Measurements from ENCODE around the gene LRPAP1. TPM values are rescaled to one million over a fixed set of nuclear protein-coding genes. Genes with fewer than 3 reads are reported as not detected.
A peak's percentile ranks its signal among the peaks of the same experiment; 100 is the strongest.

The LRPAP1 gene
- total RNA-seq, 6 experiments from 2014 or later, result 130 to 175 (median 161) TPM

- no peak overlapping the region for H3K4me3 Mint-ChIP-seq
Observed at GRCh38 chr4:3485011-3485791, 47.0 kb downstream of the LRPAP1 start.

DNA sequence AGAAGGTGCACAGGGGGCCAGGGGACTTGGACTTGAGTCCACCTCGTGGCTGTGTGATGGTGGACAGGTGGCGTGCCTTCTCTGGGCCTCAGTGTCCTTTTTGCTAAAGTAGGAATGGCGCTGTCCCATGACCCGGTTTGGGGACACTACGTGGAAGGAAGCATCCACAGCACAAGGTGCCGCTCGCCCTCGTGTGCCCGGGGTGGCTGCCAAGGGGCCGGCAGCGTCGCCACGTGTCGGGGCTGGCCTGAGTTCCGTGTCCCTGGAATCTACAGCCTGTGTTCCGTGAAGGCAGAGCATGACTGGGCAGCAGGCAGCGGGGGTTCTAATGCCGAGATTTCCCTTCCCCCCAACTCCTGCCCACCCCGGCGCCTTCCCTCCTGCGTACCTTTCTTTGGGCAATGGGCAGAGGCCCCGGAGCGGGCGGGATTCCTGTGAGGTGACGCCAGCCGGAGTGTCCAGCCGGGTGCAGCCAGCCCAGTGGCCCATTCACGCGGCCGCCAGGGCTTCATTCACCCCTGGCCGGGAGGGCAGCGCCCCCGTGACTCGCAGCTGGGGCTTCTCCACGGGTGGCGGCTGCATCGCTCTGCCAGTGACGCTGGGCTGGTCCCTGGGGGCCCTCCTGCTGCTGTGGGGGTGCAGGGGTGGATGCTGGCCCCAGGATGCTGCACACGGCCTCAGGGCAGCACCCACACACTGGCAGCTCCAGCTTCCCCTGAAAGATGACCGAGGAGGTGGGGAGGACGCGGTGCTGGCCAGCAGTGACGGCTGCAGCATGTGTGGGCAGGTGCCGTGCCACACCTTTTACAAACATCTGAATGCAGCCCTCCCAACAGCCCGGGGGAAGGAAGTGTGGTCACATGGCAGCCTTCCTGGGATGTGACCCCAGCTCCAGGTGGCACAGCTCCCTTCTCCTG lies 47.9 kb downstream of the LRPAP1 start:
- H3K4me1 Mint-ChIP-seq (ENCODE audit: low read depth), result peaks cover 6% of the 10 kb centered on the region
- H3K27me3 Mint-ChIP-seq (ENCODE audit: insufficient read depth), result peaks cover 12% of the 10 kb centered on the region
- no peak for TF ChIP-seq CTCF (IDR thresholded peaks at IDR 0.05)
- no peak overlapping the region for H3K27ac Mint-ChIP-seq
- no peak overlapping the region for H3K4me3 Mint-ChIP-seq
- H3K36me3 Mint-ChIP-seq (ENCODE audit: low read depth), result no peaks in the 10 kb centered on the region
- no peak for DNase-seq
- H3K9me3 Mint-ChIP-seq, result no peaks in the 10 kb centered on the region

More at GRCh38 chr4:3485011-3485791, 47.0 kb downstream of the LRPAP1 start:
- H3K36me3 Mint-ChIP-seq (ENCODE audit: low read depth), result no peaks in the 10 kb centered on the region
- no peak for TF ChIP-seq CTCF (IDR thresholded peaks at IDR 0.05)
- H3K4me1 Mint-ChIP-seq (ENCODE audit: low read depth), result peaks cover 6% of the 10 kb centered on the region
- peaks cover 12% of the 10 kb centered on the region for H3K27me3 Mint-ChIP-seq (ENCODE audit: insufficient read depth)
- H3K27ac Mint-ChIP-seq, result no peak overlapping the region
- H3K9me3 Mint-ChIP-seq, result no peaks in the 10 kb centered on the region
- DNase-seq, result no peak

- DNase-seq, result peak; percentile 15
- peaks cover 12% of the 10 kb centered on the region for H3K27me3 Mint-ChIP-seq (ENCODE audit: insufficient read depth)
- no peaks in the 10 kb centered on the region for H3K36me3 Mint-ChIP-seq (ENCODE audit: low read depth)
- no peak for TF ChIP-seq CTCF (IDR thresholded peaks at IDR 0.05)
- H3K27ac Mint-ChIP-seq, result no peak overlapping the region
- H3K9me3 Mint-ChIP-seq, result no peaks in the 10 kb centered on the region
- H3K4me3 Mint-ChIP-seq, result no peak overlapping the region
- peaks cover 6% of the 10 kb centered on the region for H3K4me1 Mint-ChIP-seq (ENCODE audit: low read depth)
Observed at GRCh38 chr4:3483471-3483921, 48.7 kb downstream of the LRPAP1 start.

- TF ChIP-seq CTCF (IDR thresholded peaks at IDR 0.05), result no peak
- Mint-ChIP-seq H3K4me3 (no peak overlapping the region), H3K27ac (no peak overlapping the region), H3K4me1 (ENCODE audit: low read depth) (peaks cover 6% of the 10 kb centered on the region), H3K9me3 (no peaks in the 10 kb centered on the region), H3K36me3 (ENCODE audit: low read depth) (no peaks in the 10 kb centered on the region), H3K27me3 (ENCODE audit: insufficient read depth) (peaks cover 11% of the 10 kb centered on the region)
- DNase-seq, result no peak
Observed at GRCh38 chr4:3482707-3483106, 49.5 kb downstream of the LRPAP1 start.

DNA sequence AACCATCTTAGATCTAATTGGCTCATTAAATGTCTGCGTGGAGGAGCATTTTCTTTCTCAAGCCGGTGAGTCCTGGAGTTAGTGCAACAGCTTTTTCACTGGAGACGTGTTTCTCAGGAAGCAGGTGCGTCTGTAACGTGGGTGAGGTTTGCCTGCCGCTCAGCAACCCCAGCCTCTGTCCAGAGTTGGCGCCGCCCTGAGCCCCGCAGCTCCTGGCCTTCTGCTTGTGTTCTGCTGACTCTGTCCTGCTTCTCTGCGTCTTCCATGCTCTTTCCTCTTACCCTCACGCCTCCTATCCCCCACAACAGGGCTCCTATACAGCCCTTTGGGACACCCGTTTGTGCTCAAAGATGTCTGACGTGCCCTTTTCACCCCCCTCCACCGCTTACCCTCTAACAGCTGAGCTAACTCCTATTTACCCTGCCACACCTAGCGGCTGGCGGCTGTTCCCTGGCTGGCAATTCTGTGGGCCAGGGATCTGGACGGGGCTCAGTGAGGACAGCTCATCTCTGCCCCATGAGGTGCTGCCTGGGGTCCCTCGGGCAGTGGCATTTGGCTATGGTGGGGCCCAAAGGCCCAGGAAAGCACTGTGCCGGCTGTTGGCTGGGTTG lies 50.3 kb downstream of the LRPAP1 start:
- Mint-ChIP-seq H3K9me3 (no peaks in the 10 kb centered on the region), H3K27me3 (ENCODE audit: insufficient read depth) (peaks cover 11% of the 10 kb centered on the region), H3K4me3 (no peak overlapping the region), H3K27ac (no peak overlapping the region), H3K36me3 (ENCODE audit: low read depth) (no peaks in the 10 kb centered on the region), H3K4me1 (ENCODE audit: low read depth) (peaks cover 6% of the 10 kb centered on the region)
- no peak for DNase-seq
- no peak for TF ChIP-seq CTCF (IDR thresholded peaks at IDR 0.05)

All from HFFc6 (cell line).